Stromal cell of bone marrow (primary cell): ENCODE measurements around the gene IQUB.
"Not testable (repeated sequence)": the region's sequence is repeated elsewhere in the genome, so short reads cannot be mapped to it uniquely, and the experiment has no call there.

Source experiments
- DNase-seq: peaks from one replicate; pipeline ENCODE4 v3.0.0-alpha.2; 2012; ENCODE audit warnings: low read depth

IQUB gene

GRCh38 chr7:123415625-123416024, 118.8 kb downstream of the IQUB start:
- DNase-seq: no peak

GRCh38 chr7:123410273-123410904, 124.0 kb downstream of the IQUB start:
- peak; percentile 13 for DNase-seq

GRCh38 chr7:123407951-123408350, 126.4 kb downstream of the IQUB start:
- DNase-seq: not testable (repeated sequence)
